ENCODE measurements around the gene ARID5B.

DNA sequence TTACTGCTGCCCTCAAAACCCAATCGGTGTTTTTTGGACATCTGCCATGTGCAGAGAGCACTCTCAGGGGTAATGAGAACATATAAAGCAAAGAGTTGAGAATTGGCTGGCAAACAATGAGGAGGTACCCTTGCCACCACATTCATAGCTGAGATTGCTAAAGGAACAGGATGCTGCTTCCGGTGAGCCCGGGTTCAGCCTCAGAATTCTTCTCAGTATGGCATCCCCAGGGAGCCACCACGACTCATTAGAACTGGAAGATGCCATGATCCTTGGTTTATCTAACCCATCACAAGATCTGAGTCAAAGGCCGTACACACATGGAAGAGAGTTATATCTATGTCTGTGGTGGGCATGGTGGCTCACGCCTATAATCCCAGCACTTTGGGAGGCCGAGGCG, 174.4 kb downstream of the ARID5B start:
- TF ChIP-seq CTCF (IDR thresholded peaks at IDR 0.05; ENCODE audit: low read depth, low read length) = no peak
- no peak for TF ChIP-seq POLR2A (IDR thresholded peaks at IDR 0.05; ENCODE audit: extremely low read depth, insufficient read length)
- TF ChIP-seq MYC (IDR thresholded peaks at IDR 0.05; ENCODE audit: low read depth, low read length) = no peak
- TF ChIP-seq, protein P1, sequence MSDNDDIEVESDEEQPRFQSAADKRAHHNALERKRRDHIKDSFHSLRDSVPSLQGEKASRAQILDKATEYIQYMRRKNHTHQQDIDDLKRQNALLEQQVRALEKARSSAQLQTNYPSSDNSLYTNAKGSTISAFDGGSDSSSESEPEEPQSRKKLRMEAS (IDR thresholded peaks at IDR 0.05; ENCODE audit: low read depth, low read length) = no peak
